ENCODE results near the gene EFNA5. TPM values are rescaled to one million over a fixed set of nuclear protein-coding genes. Genes with fewer than 3 reads are reported as not detected.
"Not testable (repeated sequence)": the region's sequence is repeated elsewhere in the genome, so short reads cannot be mapped to it uniquely, and the experiment has no call there.

EFNA5 gene
- total RNA-seq, 1 donor from 2014 or later = 12.6 TPM

DNA sequence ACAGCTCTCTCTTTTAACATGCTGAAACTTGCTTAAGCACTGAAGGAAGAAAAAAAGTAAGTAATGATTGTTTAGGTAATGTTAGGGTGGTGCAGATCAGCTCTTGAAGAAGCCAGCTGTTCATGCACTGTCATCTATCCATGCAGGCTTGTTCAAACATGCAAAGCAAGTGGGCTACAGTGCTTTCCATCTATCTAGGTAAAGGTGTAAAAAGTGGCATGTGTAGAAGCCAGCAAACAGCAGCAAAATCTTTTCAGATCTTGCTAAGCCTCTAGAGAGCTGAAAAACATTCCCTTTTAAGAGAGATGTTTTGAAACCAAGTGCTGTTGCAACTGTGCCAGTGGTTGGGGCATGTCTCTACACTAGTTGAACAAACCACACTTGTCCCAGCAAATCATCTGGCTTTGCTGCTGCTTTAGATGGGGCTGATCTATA, 214.4 kb downstream of the EFNA5 start:
- no peak for TF ChIP-seq CTCF (IDR thresholded peaks at IDR 0.05; ENCODE audit: insufficient read depth, low read length, poor library complexity, severe bottlenecking)
- no peak for DNase-seq (ENCODE audit: low read depth)
- H3K27me3 ChIP-seq (ENCODE audit: control insufficient read depth, insufficient read depth, low read length) = no peaks in the 10 kb centered on the region
- no peaks in the 10 kb centered on the region for H3K36me3 ChIP-seq (ENCODE audit: control insufficient read depth, insufficient read depth, low read length)
- H3K4me3 ChIP-seq (ENCODE audit: low read depth, low read length) = no peak overlapping the region

DNA sequence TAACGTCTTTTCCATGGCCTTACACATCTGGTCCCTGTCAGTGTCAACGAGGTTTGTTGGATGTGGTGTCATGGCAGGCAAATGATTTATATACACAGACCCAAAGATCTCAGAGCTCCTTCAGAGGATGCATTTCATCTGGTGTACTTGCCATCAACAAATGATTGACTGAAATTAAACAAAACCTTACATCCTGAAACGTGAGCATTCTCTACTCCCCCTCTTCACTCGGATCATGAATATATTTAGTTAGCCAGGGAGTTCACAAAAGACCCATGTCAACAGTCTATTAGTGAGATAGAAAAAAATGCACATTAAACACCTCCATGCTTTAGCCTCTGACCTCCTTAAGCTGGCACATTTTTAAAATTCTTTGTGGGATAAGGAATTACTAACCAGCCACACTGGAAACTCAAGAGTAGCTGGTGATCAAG, 215.6 kb downstream of the EFNA5 start:
- no peaks in the 10 kb centered on the region for H3K27me3 ChIP-seq (ENCODE audit: control insufficient read depth, insufficient read depth, low read length)
- no peak overlapping the region for H3K4me3 ChIP-seq (ENCODE audit: low read depth, low read length)
- no peaks in the 10 kb centered on the region for H3K36me3 ChIP-seq (ENCODE audit: control insufficient read depth, insufficient read depth, low read length)
- no peak for TF ChIP-seq CTCF (IDR thresholded peaks at IDR 0.05; ENCODE audit: insufficient read depth, low read length, poor library complexity, severe bottlenecking)
- DNase-seq (ENCODE audit: low read depth) = no peak

- H3K36me3 ChIP-seq (ENCODE audit: control insufficient read depth, insufficient read depth, low read length); H3K27me3 ChIP-seq (ENCODE audit: control insufficient read depth, insufficient read depth, low read length); H3K4me3 ChIP-seq (ENCODE audit: low read depth, low read length); DNase-seq (ENCODE audit: low read depth): not testable (repeated sequence)
Measured at GRCh38 chr5:107451827-107452226, 218.9 kb downstream of the EFNA5 start.

- no peaks in the 10 kb centered on the region for H3K27me3 ChIP-seq (ENCODE audit: control insufficient read depth, insufficient read depth, low read length)
- no peak overlapping the region for H3K4me3 ChIP-seq (ENCODE audit: low read depth, low read length)
- no peaks in the 10 kb centered on the region for H3K36me3 ChIP-seq (ENCODE audit: control insufficient read depth, insufficient read depth, low read length)
- DNase-seq (ENCODE audit: low read depth) = no peak
- no peak for TF ChIP-seq CTCF (IDR thresholded peaks at IDR 0.05; ENCODE audit: insufficient read depth, low read length, poor library complexity, severe bottlenecking)
Measured at GRCh38 chr5:107451028-107451427, 219.7 kb downstream of the EFNA5 start.

GRCh38 chr5:107450531-107450930, 220.2 kb downstream of the EFNA5 start:
- no peaks in the 10 kb centered on the region for H3K27me3 ChIP-seq (ENCODE audit: control insufficient read depth, insufficient read depth, low read length)
- DNase-seq (ENCODE audit: low read depth) = no peak
- no peak for TF ChIP-seq CTCF (IDR thresholded peaks at IDR 0.05; ENCODE audit: insufficient read depth, low read length, poor library complexity, severe bottlenecking)
- H3K4me3 ChIP-seq (ENCODE audit: low read depth, low read length) = no peak overlapping the region
- no peaks in the 10 kb centered on the region for H3K36me3 ChIP-seq (ENCODE audit: control insufficient read depth, insufficient read depth, low read length)

GRCh38 chr5:107449369-107449768, 221.4 kb downstream of the EFNA5 start:
- H3K4me3 ChIP-seq (ENCODE audit: low read depth, low read length) = no peak overlapping the region
- no peak for TF ChIP-seq CTCF (IDR thresholded peaks at IDR 0.05; ENCODE audit: insufficient read depth, low read length, poor library complexity, severe bottlenecking)
- H3K36me3 ChIP-seq (ENCODE audit: control insufficient read depth, insufficient read depth, low read length) = no peaks in the 10 kb centered on the region
- no peak for DNase-seq (ENCODE audit: low read depth)
- no peaks in the 10 kb centered on the region for H3K27me3 ChIP-seq (ENCODE audit: control insufficient read depth, insufficient read depth, low read length)
